ENCODE data around the gene SLC26A11. TPM values are rescaled to one million over a fixed set of nuclear protein-coding genes. Genes with fewer than 3 reads are reported as not detected.

SLC26A11 gene
- total RNA-seq, 1 donor, result 21.9 TPM

GRCh38 chr17:80284631-80285030 lies 64.4 kb downstream of the SLC26A11 start:
- Histone ChIP-seq H3K9me3 (ENCODE audit: low read depth, low read length) (no peaks in the 10 kb centered on the region), H3K27me3 (ENCODE audit: insufficient read depth, low read length) (no peaks in the 10 kb centered on the region), H3K4me1 (ENCODE audit: insufficient read depth, low read length) (peaks cover 7% of the 10 kb centered on the region), H3K4me3 (ENCODE audit: low read length) (no peak overlapping the region)

GRCh38 chr17:80285237-80285920 lies 65.2 kb downstream of the SLC26A11 start:
- Histone ChIP-seq H3K4me3 (ENCODE audit: low read length) (no peak overlapping the region), H3K4me1 (ENCODE audit: insufficient read depth, low read length) (peaks cover 7% of the 10 kb centered on the region), H3K9me3 (ENCODE audit: low read depth, low read length) (no peaks in the 10 kb centered on the region), H3K27me3 (ENCODE audit: insufficient read depth, low read length) (no peaks in the 10 kb centered on the region)

DNA sequence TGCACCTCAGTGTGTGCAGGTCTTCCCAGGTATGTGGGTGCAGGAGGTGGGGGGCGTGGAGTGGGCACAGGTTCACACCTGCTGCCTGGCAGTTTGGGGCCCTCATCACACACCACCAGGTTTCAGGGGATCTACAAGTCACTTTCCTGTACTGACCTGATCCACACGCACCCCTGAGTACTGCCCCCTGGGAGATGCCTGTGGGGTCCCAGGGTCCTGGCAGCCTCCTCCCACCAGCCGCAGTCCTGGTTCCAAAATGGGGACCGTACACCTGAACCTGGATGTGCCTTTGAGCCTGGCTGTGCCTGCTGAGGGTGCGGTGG lies 66.4 kb downstream of the SLC26A11 start:
- no peak overlapping the region for H3K4me3 ChIP-seq (ENCODE audit: low read length)
- no peaks in the 10 kb centered on the region for H3K9me3 ChIP-seq (ENCODE audit: low read depth, low read length)
- peaks cover 7% of the 10 kb centered on the region for H3K4me1 ChIP-seq (ENCODE audit: insufficient read depth, low read length)
- no peaks in the 10 kb centered on the region for H3K27me3 ChIP-seq (ENCODE audit: insufficient read depth, low read length)

DNA sequence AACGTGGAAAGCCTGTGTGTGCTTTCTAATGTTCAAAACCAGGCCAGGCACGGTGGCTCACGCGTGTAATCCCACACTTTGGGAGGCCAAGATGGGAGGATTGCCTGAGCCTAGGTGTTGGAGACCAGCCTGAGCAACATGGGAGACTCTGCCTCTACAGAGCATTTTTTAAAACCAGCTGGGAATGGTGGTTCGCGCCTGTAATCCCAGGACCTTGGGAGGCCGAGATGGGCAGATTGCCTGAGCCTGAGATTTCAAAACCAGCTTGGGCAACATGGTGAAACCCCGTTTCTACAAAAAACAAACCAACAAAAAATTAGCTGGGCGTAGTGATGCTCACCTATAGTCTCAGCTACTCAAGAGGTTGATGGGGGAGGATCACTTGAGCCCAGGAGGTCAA lies 66.8 kb downstream of the SLC26A11 start:
- Histone ChIP-seq H3K4me1 (ENCODE audit: insufficient read depth, low read length) (peaks cover 7% of the 10 kb centered on the region), H3K4me3 (ENCODE audit: low read length) (no peak overlapping the region), H3K9me3 (ENCODE audit: low read depth, low read length) (no peaks in the 10 kb centered on the region), H3K27me3 (ENCODE audit: insufficient read depth, low read length) (no peaks in the 10 kb centered on the region)

DNA sequence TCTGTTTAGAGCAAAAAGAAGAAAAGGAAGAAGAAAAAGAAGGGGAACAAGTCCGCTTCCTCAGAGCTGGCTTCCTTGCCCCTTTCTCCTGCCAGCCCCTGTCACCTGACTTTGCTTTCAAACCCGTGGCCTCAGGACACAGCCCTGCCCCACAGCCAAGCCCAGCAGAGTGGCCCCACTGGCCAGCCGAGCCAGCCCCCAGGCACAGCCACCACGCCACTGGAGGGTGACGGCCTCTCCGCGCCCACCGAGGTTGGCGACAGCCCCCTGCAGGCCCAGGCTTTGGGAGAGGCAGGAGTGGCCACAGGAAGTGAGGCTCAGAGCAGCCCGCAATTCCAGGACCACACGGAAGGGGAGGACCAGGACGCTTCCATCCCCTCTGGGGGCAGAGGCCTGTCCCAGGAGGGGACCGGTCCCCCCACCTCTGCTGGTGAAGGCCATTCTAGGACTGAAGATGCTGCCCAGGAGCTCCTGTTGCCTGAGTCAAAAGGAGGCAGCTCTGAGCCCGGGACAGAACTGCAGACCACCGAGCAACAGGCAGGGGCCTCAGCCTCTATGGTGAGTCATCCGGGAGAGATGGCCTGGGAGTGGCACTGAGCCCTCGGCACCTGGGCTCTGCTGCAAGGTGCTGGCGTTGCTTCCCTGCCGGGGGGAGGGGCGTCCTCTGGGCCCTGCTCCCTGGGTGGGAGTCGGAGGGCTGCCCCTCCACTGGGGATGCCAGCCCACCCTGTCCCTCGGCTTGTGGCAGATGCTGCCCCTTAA lies 67.8 kb downstream of the SLC26A11 start:
- Histone ChIP-seq H3K4me3 (ENCODE audit: low read length) (no peak overlapping the region), H3K9me3 (ENCODE audit: low read depth, low read length) (no peaks in the 10 kb centered on the region), H3K27me3 (ENCODE audit: insufficient read depth, low read length) (no peaks in the 10 kb centered on the region), H3K4me1 (ENCODE audit: insufficient read depth, low read length) (peaks cover 7% of the 10 kb centered on the region)

DNA sequence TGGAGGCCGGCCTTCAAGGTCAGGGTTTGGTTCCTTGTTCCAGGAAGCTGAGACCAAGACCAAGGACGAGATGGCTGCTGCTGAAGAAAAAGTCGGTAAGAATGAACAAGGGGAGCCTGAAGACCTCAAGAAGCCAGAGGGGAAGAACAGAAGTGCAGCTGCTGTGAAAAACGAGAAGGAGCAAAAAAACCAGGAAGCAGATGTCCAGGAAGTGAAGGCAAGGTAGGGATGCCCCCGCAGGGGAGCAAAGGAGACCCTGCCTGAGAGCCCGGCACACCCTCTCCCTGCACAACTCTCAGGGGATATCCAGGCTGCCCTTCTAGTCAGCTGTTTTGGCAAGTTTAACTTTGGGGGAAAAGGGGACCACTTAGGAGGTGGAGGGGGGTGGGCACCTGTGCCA lies 69.4 kb downstream of the SLC26A11 start:
- Histone ChIP-seq H3K9me3 (ENCODE audit: low read depth, low read length) (no peaks in the 10 kb centered on the region), H3K4me1 (ENCODE audit: insufficient read depth, low read length) (peaks cover 7% of the 10 kb centered on the region), H3K4me3 (ENCODE audit: low read length) (no peak overlapping the region), H3K27me3 (ENCODE audit: insufficient read depth, low read length) (no peaks in the 10 kb centered on the region)

GRCh38 chr17:80290156-80290555 lies 69.9 kb downstream of the SLC26A11 start:
- H3K9me3 ChIP-seq (ENCODE audit: low read depth, low read length), result no peaks in the 10 kb centered on the region
- H3K27me3 ChIP-seq (ENCODE audit: insufficient read depth, low read length), result no peaks in the 10 kb centered on the region
- peaks cover 7% of the 10 kb centered on the region for H3K4me1 ChIP-seq (ENCODE audit: insufficient read depth, low read length)
- no peak overlapping the region for H3K4me3 ChIP-seq (ENCODE audit: low read length)

- Histone ChIP-seq H3K4me3 (ENCODE audit: low read length) (no peak overlapping the region), H3K4me1 (ENCODE audit: insufficient read depth, low read length) (peaks cover 7% of the 10 kb centered on the region), H3K9me3 (ENCODE audit: low read depth, low read length) (no peaks in the 10 kb centered on the region), H3K27me3 (ENCODE audit: insufficient read depth, low read length) (no peaks in the 10 kb centered on the region)
Observed at GRCh38 chr17:80291260-80291659, 71.0 kb downstream of the SLC26A11 start.

DNA sequence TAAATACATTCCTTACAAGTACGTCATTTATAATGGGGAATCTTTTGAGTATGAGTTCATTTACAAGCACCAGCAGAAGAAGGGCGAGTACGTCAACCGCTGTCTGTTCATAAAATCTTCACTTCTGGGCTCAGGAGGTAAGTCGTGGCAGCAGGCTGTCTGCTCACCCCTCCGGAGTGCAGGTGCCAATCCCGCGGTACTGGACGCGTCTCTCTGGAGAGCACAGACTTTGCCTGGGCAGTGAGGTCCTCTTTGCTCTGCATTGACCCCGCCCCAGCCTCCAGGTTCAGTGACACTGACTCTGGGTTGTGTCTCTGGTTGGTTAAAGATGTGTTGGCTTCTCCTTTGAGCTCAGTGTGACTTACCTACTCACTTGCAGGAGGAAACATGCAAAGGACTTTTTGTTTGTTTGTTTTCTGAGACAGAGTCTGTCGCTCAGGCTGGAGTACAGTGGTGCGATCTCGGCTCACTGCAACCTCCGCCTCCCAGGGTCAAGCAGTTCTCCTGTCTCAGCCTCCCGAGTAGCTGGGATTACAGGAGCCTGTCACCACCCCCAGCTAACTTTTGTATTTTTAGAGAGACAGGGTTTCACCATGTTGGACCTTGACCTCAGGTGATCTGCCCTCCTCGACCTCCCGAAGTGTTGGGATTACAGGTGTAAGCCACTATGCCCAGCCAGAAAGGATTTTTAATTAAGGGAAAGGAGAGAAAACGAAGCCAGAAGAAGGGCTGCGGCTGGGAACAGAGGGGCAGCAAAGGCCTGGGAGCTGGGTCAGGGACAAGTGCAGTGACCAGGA lies 71.7 kb downstream of the SLC26A11 start:
- Histone ChIP-seq H3K4me1 (ENCODE audit: insufficient read depth, low read length) (peaks cover 5% of the 10 kb centered on the region), H3K4me3 (ENCODE audit: low read length) (no peak overlapping the region), H3K9me3 (ENCODE audit: low read depth, low read length) (no peaks in the 10 kb centered on the region), H3K27me3 (ENCODE audit: insufficient read depth, low read length) (no peaks in the 10 kb centered on the region)

DNA sequence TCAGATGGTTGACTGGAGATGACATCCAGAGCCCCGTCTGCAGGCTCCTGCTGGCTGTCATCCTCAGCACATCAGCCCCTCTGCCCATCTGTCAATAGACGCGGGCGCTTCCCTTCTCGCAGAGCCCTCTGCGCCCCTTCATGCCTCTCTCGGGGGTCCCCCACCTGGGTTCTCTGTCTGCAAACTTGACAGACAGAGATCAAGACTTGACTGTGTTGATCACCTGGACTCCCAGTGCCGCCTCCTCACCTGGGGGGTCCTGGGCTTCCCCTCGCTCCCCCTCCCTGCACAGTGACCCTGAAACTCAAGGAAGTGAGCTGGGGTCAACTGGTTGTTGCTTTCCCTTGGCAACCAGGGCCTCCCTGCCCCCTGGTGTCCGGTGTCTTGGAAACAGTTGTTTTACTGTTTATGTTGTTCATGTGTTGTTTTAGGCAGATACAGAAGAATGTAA lies 72.3 kb downstream of the SLC26A11 start:
- no peaks in the 10 kb centered on the region for H3K9me3 ChIP-seq (ENCODE audit: low read depth, low read length)
- no peaks in the 10 kb centered on the region for H3K4me1 ChIP-seq (ENCODE audit: insufficient read depth, low read length)
- no peaks in the 10 kb centered on the region for H3K27me3 ChIP-seq (ENCODE audit: insufficient read depth, low read length)
- H3K4me3 ChIP-seq (ENCODE audit: low read length), result no peak overlapping the region

GRCh38 chr17:80294210-80294609 lies 74.0 kb downstream of the SLC26A11 start:
- Histone ChIP-seq H3K9me3 (ENCODE audit: low read depth, low read length) (no peaks in the 10 kb centered on the region), H3K27me3 (ENCODE audit: insufficient read depth, low read length) (no peaks in the 10 kb centered on the region), H3K4me3 (ENCODE audit: low read length) (no peak overlapping the region), H3K4me1 (ENCODE audit: insufficient read depth, low read length) (no peaks in the 10 kb centered on the region)

DNA sequence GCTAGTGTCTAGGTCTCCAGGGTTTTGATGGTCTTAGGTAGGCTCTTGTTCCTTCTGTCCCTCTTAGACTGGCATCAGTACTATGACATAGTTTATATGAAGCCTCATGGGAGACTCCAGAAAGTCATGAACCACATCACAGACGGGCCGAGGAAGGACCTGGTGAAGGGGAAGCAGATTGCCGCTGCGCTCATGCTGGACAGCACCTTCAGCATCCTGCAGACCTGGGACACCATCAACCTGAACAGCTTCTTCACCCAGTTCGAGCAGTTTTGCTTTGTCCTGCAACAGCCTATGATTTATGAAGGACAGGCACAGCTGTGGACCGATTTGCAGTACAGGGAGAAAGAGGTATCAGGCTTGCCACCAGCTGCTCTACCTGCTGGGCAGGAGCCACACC lies 74.4 kb downstream of the SLC26A11 start:
- H3K4me3 ChIP-seq (ENCODE audit: low read length), result no peak overlapping the region
- no peaks in the 10 kb centered on the region for H3K27me3 ChIP-seq (ENCODE audit: insufficient read depth, low read length)
- H3K4me1 ChIP-seq (ENCODE audit: insufficient read depth, low read length), result no peaks in the 10 kb centered on the region
- H3K9me3 ChIP-seq (ENCODE audit: low read depth, low read length), result no peaks in the 10 kb centered on the region

DNA sequence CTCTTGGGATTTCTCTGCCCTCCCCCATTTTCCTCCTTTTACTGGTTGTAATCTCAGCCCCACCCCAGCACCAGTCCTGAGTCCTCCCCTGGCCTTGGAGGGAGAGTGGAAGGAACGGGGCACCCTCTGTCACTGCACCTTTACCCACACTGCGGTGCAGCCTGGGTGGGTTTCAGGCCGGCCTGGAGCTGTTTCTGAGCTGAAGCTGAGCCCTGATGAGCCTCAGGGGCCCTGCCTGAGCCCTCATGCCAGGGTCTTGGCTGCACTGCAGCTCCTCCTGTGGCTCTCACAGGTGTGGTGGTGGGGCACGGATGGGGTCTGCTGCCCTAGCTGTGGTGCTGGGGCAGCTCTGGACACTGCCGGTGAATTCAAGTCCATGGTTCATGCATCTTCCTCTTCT lies 74.9 kb downstream of the SLC26A11 start:
- Histone ChIP-seq H3K4me3 (ENCODE audit: low read length) (no peak overlapping the region), H3K4me1 (ENCODE audit: insufficient read depth, low read length) (no peaks in the 10 kb centered on the region), H3K27me3 (ENCODE audit: insufficient read depth, low read length) (no peaks in the 10 kb centered on the region), H3K9me3 (ENCODE audit: low read depth, low read length) (no peaks in the 10 kb centered on the region)

GRCh38 chr17:80295559-80295958 lies 75.3 kb downstream of the SLC26A11 start:
- Histone ChIP-seq H3K27me3 (ENCODE audit: insufficient read depth, low read length) (no peaks in the 10 kb centered on the region), H3K4me1 (ENCODE audit: insufficient read depth, low read length) (no peaks in the 10 kb centered on the region), H3K9me3 (ENCODE audit: low read depth, low read length) (no peaks in the 10 kb centered on the region), H3K4me3 (ENCODE audit: low read length) (no peak overlapping the region)

- Histone ChIP-seq H3K27me3 (ENCODE audit: insufficient read depth, low read length) (no peaks in the 10 kb centered on the region), H3K4me3 (ENCODE audit: low read length) (no peak overlapping the region), H3K9me3 (ENCODE audit: low read depth, low read length) (no peaks in the 10 kb centered on the region), H3K4me1 (ENCODE audit: insufficient read depth, low read length) (no peaks in the 10 kb centered on the region)
Observed at GRCh38 chr17:80296221-80296620, 76.0 kb downstream of the SLC26A11 start.
